H9 (cell line): Measurements from ENCODE around the gene ARHGEF17. TPM values are rescaled to one million over a fixed set of nuclear protein-coding genes. Genes with fewer than 3 reads are reported as not detected.

Experiments
- DNase-seq: peaks from one replicate; pipeline ENCODE4 v3.0.0-alpha.2; 2017
- H2AFZ ChIP-seq: one replicate; pipeline ENCODE4 v1.6.1; 2013; ENCODE audit warnings: mild to moderate bottlenecking, low read length, control low read depth, moderate library complexity
- H2AK5ac ChIP-seq: 2 replicates; pipeline ENCODE4 v1.6.1; 2013; ENCODE audit warnings: low read length, control low read depth, mixed read lengths; ENCODE audit not compliant: insufficient read length
- H2BK120ac ChIP-seq: one replicate; pipeline ENCODE4 v1.6.1; 2013; ENCODE audit warnings: low read depth, mild to moderate bottlenecking, low read length, control low read depth, inconsistent platforms; ENCODE audit not compliant: poor library complexity, severe bottlenecking
- H2BK12ac ChIP-seq: 2 replicates; pipeline ENCODE4 v1.6.1; 2013; ENCODE audit warnings: low read length, control low read depth, mixed read lengths, low read depth; ENCODE audit not compliant: insufficient read length
- H2BK15ac ChIP-seq: 2 replicates; pipeline ENCODE4 v1.6.1; 2013; ENCODE audit warnings: low read depth, low read length, control low read depth
- H2BK20ac ChIP-seq: one replicate; pipeline ENCODE4 v1.6.1; 2013; ENCODE audit warnings: low read depth, mild to moderate bottlenecking, low read length, control low read depth, inconsistent platforms; ENCODE audit not compliant: poor library complexity, severe bottlenecking
- H2BK5ac ChIP-seq: 2 replicates; pipeline ENCODE4 v1.6.1; 2013; ENCODE audit warnings: low read length, control low read depth, mixed read lengths; ENCODE audit not compliant: insufficient read length
- H3K14ac ChIP-seq: 2 replicates; pipeline ENCODE4 v1.6.1; 2013; ENCODE audit warnings: low read length, control low read depth; ENCODE audit not compliant: insufficient read depth
- H3K18ac ChIP-seq: 2 replicates; pipeline ENCODE4 v1.6.1; 2013; ENCODE audit warnings: low read depth, mild to moderate bottlenecking, mixed read lengths, low read length, control low read depth; ENCODE audit not compliant: insufficient read length
- H3K23ac ChIP-seq: 2 replicates; pipeline ENCODE4 v1.6.1; 2013; ENCODE audit warnings: low read length, control low read depth, mixed read lengths, low read depth; ENCODE audit not compliant: insufficient read length
- H3K23me2 ChIP-seq: 2 replicates; pipeline ENCODE4 v1.6.1; 2013; ENCODE audit warnings: low read depth, mild to moderate bottlenecking, mixed read lengths, low read length, control low read depth; ENCODE audit not compliant: insufficient read length, poor library complexity, severe bottlenecking
- H3K27ac ChIP-seq: 2 replicates; pipeline ENCODE4 v1.5.1; 2013; ENCODE audit warnings: low read length, control low read depth, mixed read lengths, low read depth; ENCODE audit not compliant: insufficient read length
- H3K27me3 ChIP-seq: 2 replicates; pipeline ENCODE4 v1.6.1; 2013; ENCODE audit warnings: low read length, control low read depth, inconsistent platforms; ENCODE audit not compliant: insufficient read depth
- H3K4ac ChIP-seq: 2 replicates; pipeline ENCODE4 v1.6.1; 2013; ENCODE audit warnings: low read depth, mild to moderate bottlenecking, control low read depth, inconsistent platforms, low read length, moderate library complexity
- H3K4me1 ChIP-seq: 2 replicates; pipeline ENCODE4 v1.6.1; 2013; ENCODE audit warnings: low read length, control low read depth, inconsistent platforms; ENCODE audit not compliant: insufficient read depth
- H3K4me2 ChIP-seq: 2 replicates; pipeline ENCODE4 v1.6.1; 2013; ENCODE audit warnings: low read length, control low read depth, mixed read lengths; ENCODE audit not compliant: insufficient read length, insufficient read depth
- H3K56ac ChIP-seq: 2 replicates; pipeline ENCODE4 v1.6.1; 2013; ENCODE audit warnings: low read depth, mild to moderate bottlenecking, mixed read lengths, low read length, control low read depth; ENCODE audit not compliant: insufficient read length
- H3K79me1 ChIP-seq: 2 replicates; pipeline ENCODE4 v1.6.1; 2013; ENCODE audit warnings: low read depth, mild to moderate bottlenecking, moderate library complexity, low read length, control low read depth, inconsistent platforms; ENCODE audit not compliant: insufficient read depth, poor library complexity, severe bottlenecking
- H3K79me2 ChIP-seq: 2 replicates; pipeline ENCODE4 v1.6.1; 2013; ENCODE audit warnings: low read length, control low read depth, inconsistent platforms; ENCODE audit not compliant: insufficient read depth
- H3K9ac ChIP-seq: 2 replicates; pipeline ENCODE4 v1.6.1; 2013; ENCODE audit warnings: low read length, control low read depth, mixed read lengths; ENCODE audit not compliant: insufficient read length; ENCODE audit errors: extremely low read depth
- H3K9me3 ChIP-seq: one replicate; pipeline ENCODE4 v1.6.1; 2013; ENCODE audit warnings: low read depth, low read length, inconsistent platforms; ENCODE audit not compliant: control insufficient read depth
- H3T11ph ChIP-seq: one replicate; pipeline ENCODE4 v1.6.1; 2013; ENCODE audit warnings: mild to moderate bottlenecking, low read length, control low read depth, inconsistent platforms
- H4K20me1 ChIP-seq: one replicate; pipeline ENCODE4 v1.6.1; 2013; ENCODE audit not compliant: control insufficient read depth, insufficient read length, insufficient read depth
- H4K5ac ChIP-seq: 2 replicates; pipeline ENCODE4 v1.6.1; 2013; ENCODE audit warnings: low read depth, mild to moderate bottlenecking, mixed read lengths, low read length, control low read depth; ENCODE audit not compliant: insufficient read length
- H4K8ac ChIP-seq: replicated peaks from 2 replicates; pipeline ENCODE4 v1.6.1; 2013; ENCODE audit warnings: low read length, control low read depth, mixed read lengths, low read depth; ENCODE audit not compliant: insufficient read length
- H4K91ac ChIP-seq: 2 replicates; pipeline ENCODE4 v1.6.1; 2013; ENCODE audit warnings: low read depth, mild to moderate bottlenecking, moderate library complexity, mixed read lengths, low read length, control low read depth; ENCODE audit not compliant: insufficient read length
- H3K27ac Mint-ChIP-seq, 3 experiments: 2 replicates in 2 of 3; 3 replicates in 1 of 3; pipeline ENCODE4 v1.8.0; 2020 to 2021; ENCODE audit warnings: mixed read lengths in 3 of 3, mild to moderate bottlenecking in 1 of 3, moderate library complexity in 1 of 3
- H3K27me3 Mint-ChIP-seq: 2 replicates; pipeline ENCODE4 v1.8.0; 2021; ENCODE audit warnings: low read depth, mild to moderate bottlenecking, moderate library complexity, mixed read lengths
- H3K36me3 Mint-ChIP-seq, 3 experiments: 2 replicates in 2 of 3; 3 replicates in 1 of 3; pipeline ENCODE4 v1.8.0; 2020 to 2021; ENCODE audit warnings: low read depth in 3 of 3, mixed read lengths in 3 of 3; ENCODE audit not compliant: insufficient read depth in 1 of 3
- H3K4me1 Mint-ChIP-seq, 2 experiments: 2 replicates each; pipeline ENCODE4 v1.8.0; 2020; ENCODE audit warnings: mixed read lengths in 2 of 2
- H3K4me3 Mint-ChIP-seq, 2 experiments: 2 replicates in 1 of 2; 3 replicates in 1 of 2; pipeline ENCODE4 v1.8.0; 2020 to 2021; ENCODE audit warnings: mild to moderate bottlenecking in 2 of 2, mixed read lengths in 2 of 2, moderate library complexity in 1 of 2
- H3K9me3 Mint-ChIP-seq, 2 experiments: 2 replicates in 1 of 2; 3 replicates in 1 of 2; pipeline ENCODE4 v1.8.0; 2020; ENCODE audit warnings: mild to moderate bottlenecking in 2 of 2, mixed read lengths in 2 of 2, moderate library complexity in 1 of 2
- CTCF ChIP-seq: fragments of 200-600 bp; sonication (generic); conservative IDR thresholded peaks from 3 replicates; pipeline ENCODE4 v1.8.0; 2021; ENCODE audit warnings: antibody characterized with exemption, mild to moderate bottlenecking
- WGBS: extraction: QIAGEN DNeasy Blood & Tissue Kit; methylation state at CpG from one replicate; pipeline ENCODE4 v1.1.7; 2013; ENCODE audit warnings: missing lambda C conversion rate, low lambda C conversion rate, mixed read lengths; ENCODE audit not compliant: insufficient read length; ENCODE audit errors: extremely low coverage; 5-methylcytosine and 5-hydroxymethylcytosine counted together
- total RNA-seq: library from RNA; stranded (reverse); gene quantifications from 2 replicates; pipeline ENCODE4 v1.2.1, GENCODE V29; 2021

The ARHGEF17 gene
- total RNA-seq, 1 experiment from 2014 or later = 7.4 TPM

DNA sequence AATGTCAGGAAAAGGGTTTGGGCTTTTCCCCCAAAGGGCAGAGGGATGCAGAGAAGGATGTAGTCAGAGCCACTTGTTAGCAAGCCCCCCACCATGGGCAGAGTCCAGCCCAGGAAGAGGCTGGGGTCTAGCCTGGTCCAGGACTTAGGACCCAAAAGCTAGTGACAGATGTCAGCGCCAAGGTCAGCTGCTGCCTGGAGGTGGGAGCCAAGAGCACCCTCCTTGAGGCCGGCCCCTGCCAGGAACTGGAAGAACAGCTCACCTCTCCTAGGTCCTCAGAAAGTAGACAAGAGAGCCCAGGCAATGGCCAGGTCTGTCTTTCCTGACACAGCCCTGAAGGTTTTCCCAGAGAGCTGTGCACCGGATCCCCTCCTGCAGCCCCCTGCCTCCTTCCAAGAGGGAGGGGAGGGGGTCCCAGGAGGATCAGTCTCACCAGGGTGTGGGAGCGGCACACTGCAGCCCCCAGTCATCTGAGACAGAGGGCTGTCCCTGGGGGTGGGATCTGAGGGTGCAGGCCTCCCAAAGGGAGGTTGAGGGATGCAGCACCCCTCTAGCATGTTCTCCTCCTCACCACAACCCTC lies 14.6 kb upstream of the ARHGEF17 start:
- H3K14ac ChIP-seq = no peak overlapping the region
- H3K4ac ChIP-seq = no peak overlapping the region
- peaks cover 63% of the 10 kb centered on the region for H3K27me3 Mint-ChIP-seq
- no peaks in the 10 kb centered on the region; the same call in 1 of the 2 replicates for H3K27me3 ChIP-seq
- no peak overlapping the region for H4K5ac ChIP-seq
- H3K23ac ChIP-seq = no peak overlapping the region
- H3K36me3 Mint-ChIP-seq = no peaks in the 10 kb centered on the region
- no peak overlapping the region for H2BK12ac ChIP-seq
- H2BK15ac ChIP-seq = no peak overlapping the region
- H3K79me2 ChIP-seq = no peaks in the 10 kb centered on the region
- no peak overlapping the region for H2BK120ac ChIP-seq
- H2AK5ac ChIP-seq = no peak overlapping the region
- no peak overlapping the region; a peak in 1 of 5 replicates for H3K4me3 Mint-ChIP-seq
- no CpG with 5 or more reads among the region's 4 CpGs for WGBS
- no peaks in the 10 kb centered on the region for H3K9me3 Mint-ChIP-seq
- H2BK5ac ChIP-seq = no peak overlapping the region
- no peaks in the 10 kb centered on the region for H4K20me1 ChIP-seq
- H3T11ph ChIP-seq = no peak overlapping the region
- no peaks in the 10 kb centered on the region for H3K23me2 ChIP-seq
- no peak for TF ChIP-seq CTCF
- H3K9ac ChIP-seq = no peak overlapping the region
- H2BK20ac ChIP-seq = no peak overlapping the region
- H3K27ac ChIP-seq = no peak overlapping the region
- H3K56ac ChIP-seq = no peak overlapping the region
- H3K18ac ChIP-seq = no peak overlapping the region
- H4K91ac ChIP-seq = no peak overlapping the region
- peak overlapping the region in 1 of 3 experiments; percentile 83; a peak in 1 of 7 replicates for H3K27ac Mint-ChIP-seq
- no peaks in the 10 kb centered on the region for H3K4me1 ChIP-seq
- no peak overlapping the region for H2AFZ ChIP-seq
- no peaks in the 10 kb centered on the region for H3K79me1 ChIP-seq
- no peak overlapping the region for H3K4me2 ChIP-seq
- peaks cover 13 to 25% of the 10 kb centered on the region in 2 experiments for H3K4me1 Mint-ChIP-seq
- H3K9me3 ChIP-seq = no peaks in the 10 kb centered on the region
- no peak for DNase-seq
- H4K8ac ChIP-seq = no peak overlapping the region
